B cell (primary cell): ENCODE results near the gene PFN3. TPM values are rescaled to one million over a fixed set of nuclear protein-coding genes. Genes with fewer than 3 reads are reported as not detected.

ENCODE experiments used
- ATAC-seq: fragments of 200-7000 bp; cut with Tn5 transposase; one replicate; pipeline ENCODE4 v1.10.0; 2021; ENCODE audit warnings: low read depth, mild to moderate bottlenecking, moderate number of reproducible peaks, moderate library complexity
- CTCF ChIA-PET: fragments of 350-600 bp; sonication (Branson Sonifier 250); formaldehyde crosslinking; loops from one replicate; lab custom pipeline; 2021; ENCODE audit warnings: antibody characterized with exemption, inconsistent platforms; lab: Charles Lee
- POLR2A ChIA-PET: fragments of 350-600 bp; sonication (Branson Sonifier 250); formaldehyde crosslinking; loops from one replicate; lab custom pipeline; 2021; ENCODE audit warnings: antibody characterized with exemption; lab: Charles Lee
- DNase-seq: peaks from one replicate; pipeline ENCODE4 v3.0.0; 2013
- H2AFZ ChIP-seq: 2 replicates; pipeline ENCODE4 v1.6.1; 2012; ENCODE audit warnings: mild to moderate bottlenecking, low read depth, low read length; ENCODE audit not compliant: insufficient read depth, poor library complexity, severe bottlenecking
- H3K27ac ChIP-seq, 2 donors: 1 replicate in 1 of 2; 2 replicates in 1 of 2; pipeline ENCODE4 v1.5.1; 2012 to 2013; ENCODE audit warnings: low read length in 2 of 2, mild to moderate bottlenecking in 2 of 2, moderate library complexity in 1 of 2
- H3K27me3 ChIP-seq, 4 experiments: fragments of 200-600 bp in 1 of 4; sonication (generic) in 1 of 4; replicated peaks in 1 of 4; 1 replicate in 2 of 4; 2 replicates in 2 of 4; pipeline versions ENCODE4 v1.6.1 to v1.7.0; 2013 to 2016; ENCODE audit warnings: low read length in 3 of 4, mild to moderate bottlenecking in 2 of 4, mixed read lengths in 1 of 4, moderate library complexity in 1 of 4; ENCODE audit not compliant: insufficient read depth in 4 of 4, control insufficient read depth in 3 of 4; ENCODE audit errors: control extremely low read depth in 1 of 4
- H3K36me3 ChIP-seq, 2 experiments: replicated peaks in 1 of 2; 1 replicate in 1 of 2; 2 replicates in 1 of 2; pipeline versions ENCODE4 v1.6.1 to v1.7.1; 2013; ENCODE audit warnings: low read length in 1 of 2; ENCODE audit not compliant: insufficient read depth in 2 of 2, control insufficient read depth in 1 of 2; ENCODE audit errors: control extremely low read depth in 1 of 2, extremely low read depth in 1 of 2
- H3K4me1 ChIP-seq, 2 donors: fragments of 200-600 bp in 1 of 2; sonication (generic) in 1 of 2; 1 replicate in 1 of 2; 2 replicates in 1 of 2; pipeline versions ENCODE4 v1.5.1 to v1.6.1; 2013 to 2017; ENCODE audit warnings: low read length in 2 of 2; ENCODE audit not compliant: control insufficient read depth in 2 of 2, insufficient read depth in 2 of 2
- H3K4me2 ChIP-seq: replicated peaks from 2 replicates; pipeline ENCODE3; 2012; ENCODE audit warnings: mild to moderate bottlenecking, low read depth, low read length; ENCODE audit not compliant: poor library complexity, severe bottlenecking
- H3K4me3 ChIP-seq, 5 experiments: fragments of 200-600 bp in 1 of 5; sonication (generic) in 1 of 5; 1 replicate in 3 of 5; 2 replicates in 2 of 5; pipeline versions ENCODE4 v1.5.1 to v1.7.0; 2011 to 2016; ENCODE audit warnings: low read length in 4 of 5, mild to moderate bottlenecking in 4 of 5, low read depth in 2 of 5, control low read depth in 1 of 5, moderate library complexity in 1 of 5; ENCODE audit not compliant: insufficient read depth in 1 of 5; ENCODE audit errors: control extremely low read depth in 1 of 5, extremely low read depth in 1 of 5
- H3K79me2 ChIP-seq: fragments of 200-600 bp; sonication (generic); one replicate; pipeline ENCODE4 v1.6.0; 2016; ENCODE audit warnings: low read length; ENCODE audit not compliant: control insufficient read depth, insufficient read depth
- H3K9ac ChIP-seq: fragments of 200-600 bp; sonication (generic); 2 replicates; pipeline ENCODE4 v1.6.1; 2017; ENCODE audit warnings: mild to moderate bottlenecking, low read length, moderate library complexity
- H3K9me3 ChIP-seq, 3 donors: one replicate each; pipeline versions ENCODE4 v1.6.1 to v1.7.1; 2013; ENCODE audit warnings: low read length in 2 of 3; ENCODE audit not compliant: control insufficient read depth in 2 of 3, insufficient read depth in 1 of 3; ENCODE audit errors: control extremely low read depth in 1 of 3
- H4K20me1 ChIP-seq: 2 replicates; pipeline ENCODE4 v1.6.0; 2012; ENCODE audit warnings: mild to moderate bottlenecking, low read length; ENCODE audit not compliant: insufficient read depth, control insufficient read depth, poor library complexity, severe bottlenecking
- H3K27ac Mint-ChIP-seq: one replicate; pipeline ENCODE4 v1.8.0; 2021; ENCODE audit warnings: mixed read lengths
- H3K27me3 Mint-ChIP-seq: one replicate; pipeline ENCODE4 v1.8.0; 2021; ENCODE audit warnings: mixed read lengths
- H3K4me1 Mint-ChIP-seq: one replicate; pipeline ENCODE4 v1.8.0; 2021; ENCODE audit warnings: mixed read lengths
- H3K4me3 Mint-ChIP-seq: one replicate; pipeline ENCODE4 v1.8.0; 2021; ENCODE audit warnings: mixed read lengths
- H3K9me3 Mint-ChIP-seq: one replicate; pipeline ENCODE4 v1.8.0; 2022; ENCODE audit warnings: mixed read lengths; ENCODE audit not compliant: insufficient read depth
- CTCF ChIP-seq: fragments of 200-600 bp; IDR thresholded peaks from one replicate; pipeline ENCODE4 v1.8.0; 2022; ENCODE audit warnings: antibody characterized with exemption, mild to moderate bottlenecking
- EZH2 ChIP-seq: IDR thresholded peaks from 2 replicates; pipeline ENCODE4 v1.6.1; 2012; ENCODE audit warnings: borderline replicate concordance, low read depth, mild to moderate bottlenecking, moderate library complexity, low read length; ENCODE audit not compliant: insufficient read depth, poor library complexity, severe bottlenecking
- WGBS: methylation state at CpG from one replicate; pipeline ENCODE4 v1.1.5; 2013; ENCODE audit warnings: missing lambda C conversion rate; ENCODE audit not compliant: insufficient coverage; 5-methylcytosine and 5-hydroxymethylcytosine counted together
- intact Hi-C: fragments of 100-400 bp; cut with micrococcal nuclease; formaldehyde crosslinking; loops from one replicate; pipeline ENCODE4 v1.10.0; 2022
- polyA plus RNA-seq: library from polyadenylated mRNA; depleted of rRNA; stranded (reverse); fragments of >200 nt; gene quantifications from 2 replicates; pipeline ENCODE4 v1.2.3, GENCODE V29; 2012
- total RNA-seq, 2 donors: library from RNA; stranded (reverse); fragments of 120-200 nt in 1 of 2; gene quantifications; 1 replicate in 1 of 2; 2 replicates in 1 of 2; pipeline versions ENCODE4 v1.2.3 to v1.2.4, GENCODE V29; 2013 to 2022

The PFN3 gene
- total and polyA plus RNA-seq, 2 donors (not counting 1 experiment from before 2014, with no cell fraction given) = not detected

GRCh38 chr5:177437623-177438022 lies 37.2 kb upstream of the PFN3 start:
- Histone ChIP-seq H3K36me3 (peaks cover 4 to 96% of the 10 kb centered on the region in 2 experiments), H4K20me1 (peaks cover 98% of the 10 kb centered on the region), H3K4me2 (no peak overlapping the region), H3K9ac (no peak overlapping the region), H3K4me3 (no peak overlapping the region), H2AFZ (no peak overlapping the region), H3K79me2 (peaks cover 47% of the 10 kb centered on the region), H3K27me3 (no peaks in the 10 kb centered on the region), H3K27ac (peak overlapping the region in 1 of 2 donors; percentile 4), H3K9me3 (no peaks in the 10 kb centered on the region), H3K4me1 (peaks cover 8 to 27% of the 10 kb centered on the region in 2 donors)
- POLR2A ChIA-PET = interaction anchor here (1.2 to 2.2 kb wide), 3 partner anchors 9 to 13 kb away, joined by 3 to 8 read pairs (median 5); partner anchors contain the start of gene PRR7
- Mint-ChIP-seq H3K9me3 (no peaks in the 10 kb centered on the region), H3K4me1 (peaks cover 26% of the 10 kb centered on the region), H3K27me3 (no peaks in the 10 kb centered on the region), H3K27ac (peak overlapping the region; percentile 41), H3K4me3 (no peak overlapping the region)
- intact Hi-C loops = no loop called here
- CTCF ChIA-PET = interaction anchor here (0.9 to 12.6 kb wide), 5 partner anchors 9 to 64 kb away, joined by 3 to 143 read pairs (median 5); partner anchors contain the start of gene GRK6
- DNase-seq = no peak
- TF ChIP-seq CTCF (no peak), EZH2 (no peak)
- no peak for ATAC-seq
- WGBS = 94% methylated on average over 3 of the region's 4 CpGs

GRCh38 chr5:177435847-177436536 lies 35.5 kb upstream of the PFN3 start:
- TF ChIP-seq EZH2 (no peak), CTCF (no peak)
- Histone ChIP-seq H3K4me3 (no peak overlapping the region), H4K20me1 (peaks cover 92% of the 10 kb centered on the region), H3K79me2 (peaks cover 51% of the 10 kb centered on the region), H3K36me3 (peaks cover 4 to 94% of the 10 kb centered on the region in 2 experiments), H2AFZ (no peak overlapping the region), H3K4me1 (peaks cover 24 to 44% of the 10 kb centered on the region in 2 donors), H3K27me3 (no peaks in the 10 kb centered on the region), H3K4me2 (no peak overlapping the region), H3K9ac (no peak overlapping the region), H3K27ac (no peak overlapping the region), H3K9me3 (no peaks in the 10 kb centered on the region)
- ATAC-seq = no peak
- intact Hi-C loops = no loop called here
- peak overlapping the region; percentile 20 for H3K27ac Mint-ChIP-seq
- peaks cover 37% of the 10 kb centered on the region for H3K4me1 Mint-ChIP-seq
- no peaks in the 10 kb centered on the region for H3K9me3 Mint-ChIP-seq
- POLR2A ChIA-PET = interaction anchor here (1.0 to 2.2 kb wide), 3 partner anchors 8 to 14 kb away, joined by 5 to 9 read pairs (median 8); partner anchors contain the start of gene PRR7
- CTCF ChIA-PET = interaction anchor here (1.4 to 2.0 kb wide), 3 partner anchors 16 to 65 kb away, joined by 3 to 6 read pairs (median 5); no protein-coding TSS in a partner anchor
- no peak for DNase-seq
- no peaks in the 10 kb centered on the region for H3K27me3 Mint-ChIP-seq
- no peak overlapping the region for H3K4me3 Mint-ChIP-seq
- 99% methylated on average over 31 of the region's 37 CpGs for WGBS
